ENCODE measurements around the gene OR52A5.

The OR52A5 gene

DNA sequence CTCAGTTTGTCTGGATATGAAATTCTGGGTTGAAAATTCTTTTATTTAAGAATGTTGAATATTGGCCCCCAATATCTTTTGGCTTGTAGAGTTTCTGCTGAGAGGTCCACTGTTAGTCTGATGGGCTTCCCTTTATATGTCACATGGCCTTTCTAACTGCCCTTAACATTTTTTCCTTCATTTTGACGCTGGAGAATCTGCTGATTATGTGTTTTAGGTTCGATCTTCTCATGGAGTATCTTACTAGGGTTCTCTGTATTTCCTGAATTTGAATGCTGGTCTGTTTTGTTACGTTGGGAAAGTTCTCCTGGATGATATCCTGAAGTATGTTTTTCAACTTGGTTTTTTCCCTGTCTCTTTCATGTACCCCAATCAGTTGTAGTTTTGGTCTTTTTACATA lies 22.8 kb downstream of the OR52A5 start:
- DNase-seq (ENCODE audit: low read depth in 2 of 2), result no peak

DNA sequence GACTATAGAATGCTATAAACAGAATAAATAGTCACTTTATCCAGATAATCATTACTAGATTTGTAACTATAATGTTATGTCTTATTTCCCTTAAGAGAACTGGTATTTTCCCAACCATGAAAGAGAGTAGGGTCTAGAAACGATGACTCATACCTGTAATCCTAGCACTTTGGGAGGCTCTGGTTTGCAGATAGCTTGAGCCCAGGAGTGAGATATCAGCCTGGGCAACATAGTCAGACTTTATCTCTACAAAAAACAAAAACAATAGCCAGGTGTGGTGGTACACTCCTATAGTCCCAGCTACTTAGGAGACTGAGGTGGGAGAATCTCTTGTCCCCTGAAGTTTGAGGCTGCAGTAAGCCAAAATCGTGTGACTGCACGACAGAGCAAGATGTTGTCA lies 30.9 kb downstream of the OR52A5 start:
- DNase-seq (ENCODE audit: low read depth in 2 of 2), result no peak

DNA sequence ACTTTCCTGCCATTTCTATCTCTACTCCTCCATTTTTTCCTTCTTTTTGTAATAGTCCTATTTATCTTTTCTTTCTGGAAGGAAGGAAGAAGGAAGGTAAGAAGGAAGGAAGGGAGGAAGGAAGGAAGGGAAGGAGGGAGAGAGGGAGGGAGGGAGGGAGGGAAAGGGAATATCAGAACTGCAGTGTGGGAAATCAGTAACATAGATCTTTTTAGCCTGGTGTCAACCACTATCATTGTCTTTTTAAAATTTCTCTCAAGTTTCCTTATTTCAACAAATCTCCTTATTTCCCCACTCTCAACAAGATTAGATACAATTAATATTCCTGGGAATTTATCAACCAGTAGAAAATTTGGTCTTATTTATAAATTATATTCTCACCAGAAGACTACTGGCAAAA lies 35.1 kb downstream of the OR52A5 start:
- no peak for DNase-seq (ENCODE audit: low read depth in 2 of 2)

- no peak for DNase-seq (ENCODE audit: low read depth in 2 of 2)
Observed at GRCh38 chr11:5102246-5102645, 35.9 kb downstream of the OR52A5 start.

DNA sequence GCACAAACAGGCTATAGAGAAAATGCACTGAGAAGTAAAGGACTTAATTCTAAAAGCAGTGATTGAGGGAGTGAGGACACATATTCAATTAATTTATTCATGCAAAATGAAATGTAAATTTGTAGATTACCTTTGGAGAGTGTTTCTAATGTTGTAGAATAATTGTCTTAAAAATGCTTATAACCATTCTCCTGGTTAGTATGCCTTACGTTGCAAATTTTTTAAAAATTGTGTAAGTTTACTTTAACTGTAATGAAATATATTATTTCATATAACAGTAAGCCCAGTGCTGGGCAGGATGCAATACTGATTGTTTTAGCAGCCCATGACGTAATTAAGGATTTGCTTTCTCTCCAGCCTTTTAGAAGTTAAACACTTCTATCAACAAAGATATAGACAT lies 42.1 kb downstream of the OR52A5 start:
- no peak for DNase-seq (ENCODE audit: low read depth in 2 of 2)

- no peak for DNase-seq (ENCODE audit: low read depth in 2 of 2)
Observed at GRCh38 chr11:5092821-5093585, 45.2 kb downstream of the OR52A5 start.

DNA sequence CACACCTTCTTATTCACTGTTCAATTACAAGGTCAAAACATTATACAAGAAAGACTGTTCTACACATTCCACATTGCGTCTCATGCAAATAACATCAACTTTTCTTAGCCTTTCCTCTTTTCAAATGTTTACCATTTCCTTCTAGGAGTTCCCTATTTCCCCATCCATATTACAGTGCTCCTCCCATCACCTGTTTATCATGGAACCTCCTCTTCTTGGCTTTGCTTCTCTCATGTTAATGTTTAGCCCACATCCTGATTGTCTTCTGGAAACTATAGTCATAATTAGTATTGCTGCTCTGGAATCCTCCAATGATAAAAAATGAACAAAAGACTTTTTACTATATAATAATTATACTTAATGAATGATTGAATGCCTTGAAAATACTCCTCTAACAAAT lies 47.5 kb downstream of the OR52A5 start:
- no peak for DNase-seq (ENCODE audit: low read depth in 2 of 2)

DNA sequence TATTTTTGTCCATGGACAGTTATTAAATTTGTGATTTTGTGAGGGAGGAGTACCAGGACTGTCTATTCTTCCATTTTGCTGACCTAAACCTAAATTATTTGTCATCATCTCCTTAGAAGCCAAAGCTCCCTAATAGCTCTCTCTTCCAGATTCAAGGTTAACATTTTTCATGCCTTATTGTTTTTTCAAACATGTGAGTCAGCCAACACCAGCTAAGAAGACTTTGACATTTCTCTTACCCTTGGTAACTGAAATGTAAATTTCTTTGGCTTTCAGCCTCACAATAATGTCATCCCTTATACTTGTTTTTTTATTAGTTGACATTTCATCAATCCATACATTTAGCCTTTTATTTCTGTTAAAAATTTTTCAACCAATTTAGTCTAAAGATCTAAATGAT lies 49.6 kb downstream of the OR52A5 start:
- no peak for DNase-seq (ENCODE audit: low read depth in 2 of 2)

DNA sequence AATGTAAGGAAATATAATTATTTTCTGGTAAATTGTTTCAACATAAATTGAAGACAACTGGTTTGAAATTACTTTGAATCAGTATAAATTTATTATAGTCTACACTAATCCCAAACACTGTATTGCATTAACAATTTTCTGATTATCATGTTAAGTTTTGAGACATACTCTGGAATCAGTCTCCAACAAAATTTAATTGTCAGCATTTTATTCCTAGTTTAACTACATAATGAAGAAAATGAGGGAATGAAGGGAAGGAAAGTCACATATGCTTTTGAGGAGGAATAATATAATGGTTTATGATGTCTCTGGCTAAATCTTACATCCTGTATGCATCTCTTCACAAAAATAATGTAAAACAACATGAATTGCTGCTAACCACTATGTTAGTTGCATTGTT lies 54.6 kb downstream of the OR52A5 start:
- DNase-seq (ENCODE audit: low read depth in 2 of 2), result no peak

DNA sequence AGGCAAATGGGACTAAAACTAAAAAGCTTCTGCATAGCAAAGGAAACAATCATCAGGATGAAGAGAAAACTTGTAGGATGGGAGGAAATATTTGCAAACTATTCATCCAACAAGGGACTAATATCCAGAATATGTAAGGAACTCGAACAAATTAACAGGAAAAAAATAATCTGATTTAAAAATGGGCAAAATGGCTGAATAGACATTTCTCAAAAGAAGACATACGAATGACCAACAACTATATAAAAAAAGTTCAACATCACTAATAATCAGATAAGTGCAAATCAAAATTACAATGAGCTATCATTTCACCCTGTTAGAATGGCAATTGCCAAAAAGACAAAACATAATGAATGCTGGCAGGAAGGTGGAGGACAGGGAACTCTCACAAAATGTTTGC lies 56.8 kb downstream of the OR52A5 start:
- no peak for DNase-seq (ENCODE audit: low read depth in 2 of 2)
